Ovary (tissue), 9 donors: ENCODE measurements around the gene ERMP1. TPM values are rescaled to one million over a fixed set of nuclear protein-coding genes. Genes with fewer than 3 reads are reported as not detected.

Source experiments
- DNase-seq, 5 donors: peaks; one replicate each; pipeline ENCODE4 v3.0.0-alpha.2; 2019 to 2020
- H3K27ac ChIP-seq, 2 donors: fragments of 200-600 bp; one replicate each; pipeline versions ENCODE4 v1.5.1 to v1.8.0; 2019 to 2022
- H3K27me3 ChIP-seq: fragments of 200-600 bp; one replicate; pipeline ENCODE4 v1.8.0; 2022
- H3K36me3 ChIP-seq: fragments of 200-600 bp; sonication (generic); one replicate; pipeline ENCODE4 v1.5.1; 2019
- H3K4me1 ChIP-seq: one replicate; pipeline ENCODE4 v1.8.1; 2013; ENCODE audit warnings: mild to moderate bottlenecking, moderate library complexity; ENCODE audit not compliant: insufficient read depth
- H3K4me3 ChIP-seq: fragments of 200-600 bp; sonication (generic); one replicate; pipeline ENCODE4 v1.5.1; 2017
- H3K9me3 ChIP-seq, 2 donors: fragments of 200-600 bp in 1 of 2; sonication (generic) in 1 of 2; one replicate each; pipeline versions ENCODE4 v1.5.1 to v1.8.1; 2013 to 2019; ENCODE audit warnings: mild to moderate bottlenecking in 1 of 2, moderate library complexity in 1 of 2
- EP300 ChIP-seq: sonication (generic); formaldehyde crosslinking; IDR thresholded peaks from one replicate; pipeline ENCODE4 v1.6.1; 2017; ENCODE audit warnings: antibody characterized with exemption
- POLR2A ChIP-seq: fragments of 450-650 bp; IDR thresholded peaks from one replicate; pipeline ENCODE4 v1.6.1; 2017; ENCODE audit warnings: antibody characterized with exemption, mild to moderate bottlenecking, moderate library complexity
- WGBS, 3 donors: extraction: QIAGEN DNeasy Blood & Tissue Kit in 1 of 3; methylation state at CpG; one replicate each; pipeline versions ENCODE4 v1.1.5 to v1.1.7; 2013 to 2017; 5-methylcytosine and 5-hydroxymethylcytosine counted together
- intact Hi-C, 4 donors: fragments of 100-400 bp; cut with DNase I; formaldehyde crosslinking; loops; one replicate each; pipeline versions ENCODE4 v1.11.0 to v1.15.1; 2022 to 2023
- polyA plus RNA-seq, 2 donors: library from polyadenylated mRNA; stranded (reverse); fragments of 200-250 nt in 1 of 2; fragments of 350-450 nt in 1 of 2; fragmentation: Illumina TruSeq in 1 of 2; extraction: RNeasy Lipid Tissue Mini Kit (QIAGEN cat#74804) in 1 of 2; gene quantifications; one replicate each; pipeline ENCODE4 v1.2.3, GENCODE V29; 2013 to 2014
- total RNA-seq, 7 donors: library from RNA; depleted of rRNA in 2 of 7; stranded (reverse); fragments of >200 nt in 2 of 7; fragmentation: NEBNext Ultra II Directional in 3 of 7; extraction: Animal tissue kit (Norgen Biotek cat#: 25700) in 3 of 7; gene quantifications; one replicate each; pipeline versions ENCODE4 v1.1.0 to v1.2.4, GENCODE V29; 2016 to 2023
- TF ChIP-seq, protein P1 (sequence below), 3 donors: fragments of 450-650 bp in 2 of 3; fragments of 200-600 bp in 1 of 3; IDR thresholded peaks; one replicate each; pipeline versions ENCODE4 v1.5.1 to v1.8.0; 2016 to 2022; ENCODE audit warnings: antibody characterized with exemption in 3 of 3, mild to moderate bottlenecking in 1 of 3
- donor health status: DM: no; HTN: no; CAD: no; lungs with moderate emphysema.
- donor health status: DM: no; HTN: no; CAD: no.
- donor health status: Bipolar disorder and iron deficiency.
- donor health status: DM: yes; HTN: yes; CAD: no.
- donor health status: DM: no; HTN: no; CAD: no.
- donor health status: DM: yes; HTN: yes; CAD: no.

ERMP1 gene
- total and polyA plus RNA-seq, 9 donors = 8.3 to 217 (median 14.8) TPM

- H3K27ac ChIP-seq = no peak overlapping the region
- DNase-seq = no peak
- H3K36me3 ChIP-seq = no peaks in the 10 kb centered on the region
- TF ChIP-seq, protein P1, sequence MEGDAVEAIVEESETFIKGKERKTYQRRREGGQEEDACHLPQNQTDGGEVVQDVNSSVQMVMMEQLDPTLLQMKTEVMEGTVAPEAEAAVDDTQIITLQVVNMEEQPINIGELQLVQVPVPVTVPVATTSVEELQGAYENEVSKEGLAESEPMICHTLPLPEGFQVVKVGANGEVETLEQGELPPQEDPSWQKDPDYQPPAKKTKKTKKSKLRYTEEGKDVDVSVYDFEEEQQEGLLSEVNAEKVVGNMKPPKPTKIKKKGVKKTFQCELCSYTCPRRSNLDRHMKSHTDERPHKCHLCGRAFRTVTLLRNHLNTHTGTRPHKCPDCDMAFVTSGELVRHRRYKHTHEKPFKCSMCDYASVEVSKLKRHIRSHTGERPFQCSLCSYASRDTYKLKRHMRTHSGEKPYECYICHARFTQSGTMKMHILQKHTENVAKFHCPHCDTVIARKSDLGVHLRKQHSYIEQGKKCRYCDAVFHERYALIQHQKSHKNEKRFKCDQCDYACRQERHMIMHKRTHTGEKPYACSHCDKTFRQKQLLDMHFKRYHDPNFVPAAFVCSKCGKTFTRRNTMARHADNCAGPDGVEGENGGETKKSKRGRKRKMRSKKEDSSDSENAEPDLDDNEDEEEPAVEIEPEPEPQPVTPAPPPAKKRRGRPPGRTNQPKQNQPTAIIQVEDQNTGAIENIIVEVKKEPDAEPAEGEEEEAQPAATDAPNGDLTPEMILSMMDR (IDR thresholded peaks at IDR 0.05) = no peak
- TF ChIP-seq EP300 (no peak), POLR2A (no peak)
- peaks cover 2% of the 10 kb centered on the region for H3K4me1 ChIP-seq
- 89 to 95% (median 94%) methylated on average over 2 of the region's 2 CpGs for WGBS, 3 donors
- H3K27me3 ChIP-seq = no peaks in the 10 kb centered on the region
- no peak overlapping the region for H3K4me3 ChIP-seq
- intact Hi-C loops = no loop called here
- no peaks in the 10 kb centered on the region for H3K9me3 ChIP-seq
Measured at GRCh38 chr9:5825895-5826622, 6.9 kb downstream of the ERMP1 start.

DNA sequence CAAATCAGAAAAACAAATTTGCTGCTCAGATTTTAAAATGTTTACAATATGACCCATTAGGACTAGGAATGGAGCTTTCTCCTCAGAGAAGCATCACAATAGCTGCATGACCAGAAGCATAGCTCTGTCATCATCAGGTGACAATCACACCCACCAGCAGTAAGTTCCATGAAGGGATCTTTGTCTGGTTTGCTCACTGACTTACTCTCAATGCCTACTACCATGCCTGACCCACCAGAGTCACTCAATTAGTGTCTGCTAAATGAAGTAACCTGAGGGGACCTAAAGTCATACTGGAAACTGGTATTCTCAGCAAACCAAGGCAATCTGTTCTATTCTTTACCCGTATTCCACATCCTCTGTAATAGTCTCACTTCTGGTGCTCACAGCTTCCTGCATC lies 7.7 kb downstream of the ERMP1 start:
- no peaks in the 10 kb centered on the region for H3K27me3 ChIP-seq
- intact Hi-C loops = no loop called here
- H3K9me3 ChIP-seq = no peaks in the 10 kb centered on the region
- WGBS, 3 donors = 77 to 83% (median 79%) methylated on average over 1 of the region's 1 CpG
- no peaks in the 10 kb centered on the region for H3K36me3 ChIP-seq
- no peak overlapping the region for H3K4me3 ChIP-seq
- H3K4me1 ChIP-seq = no peaks in the 10 kb centered on the region
- H3K27ac ChIP-seq = no peak overlapping the region
- DNase-seq = no peak
- TF ChIP-seq EP300 (no peak), POLR2A (no peak)
- TF ChIP-seq, protein P1 (IDR thresholded peaks at IDR 0.05) = no peak

- H3K36me3 ChIP-seq = no peaks in the 10 kb centered on the region
- H3K27ac ChIP-seq = no peak overlapping the region
- DNase-seq = no peak
- TF ChIP-seq EP300 (no peak), POLR2A (no peak)
- TF ChIP-seq, protein P1 (IDR thresholded peaks at IDR 0.05) = no peak
- 83 to 97% (median 96%) methylated on average over 1 of the region's 1 CpG for WGBS, 3 donors
- H3K9me3 ChIP-seq = no peaks in the 10 kb centered on the region
- no peaks in the 10 kb centered on the region for H3K27me3 ChIP-seq
- intact Hi-C loops = no loop called here
- no peak overlapping the region for H3K4me3 ChIP-seq
- H3K4me1 ChIP-seq = no peaks in the 10 kb centered on the region
Measured at GRCh38 chr9:5820425-5820824, 12.5 kb downstream of the ERMP1 start.

- H3K9me3 ChIP-seq = no peaks in the 10 kb centered on the region
Measured at GRCh38 chr9:5819174-5819573, 13.7 kb downstream of the ERMP1 start.

More at GRCh38 chr9:5819174-5819573, 13.7 kb downstream of the ERMP1 start:
- no peaks in the 10 kb centered on the region for H3K27me3 ChIP-seq
- H3K27ac ChIP-seq = no peak overlapping the region
- WGBS, 3 donors = 76 to 81% (median 77%) methylated on average over 6 of the region's 6 CpGs
- no peaks in the 10 kb centered on the region for H3K4me1 ChIP-seq
- H3K36me3 ChIP-seq = no peaks in the 10 kb centered on the region
- DNase-seq = no peak
- H3K4me3 ChIP-seq = no peak overlapping the region
- intact Hi-C loops = loop anchor here in 1 of 4 donors (10.0 kb wide), 1 partner anchor 446 kb away; no protein-coding TSS in a partner anchor
- TF ChIP-seq POLR2A (no peak), EP300 (no peak)
- TF ChIP-seq, protein P1 (IDR thresholded peaks at IDR 0.05) = no peak
